Inflammatory macrophage (primary cell): Measurements from ENCODE around the gene PBX1.
"Not testable (repeated sequence)": the region's sequence is repeated elsewhere in the genome, so short reads cannot be mapped to it uniquely, and the experiment has no call there.

Experiments used
- DNase-seq, 2 donors: peaks; one replicate each; pipeline ENCODE4 v3.0.0-alpha.2; 2020 to 2022
- total RNA-seq, 18 experiments: gene quantifications; one replicate each; lab custom pipeline; 2026; ENCODE audit warnings: mixed read lengths in 6 of 18, inconsistent platforms in 2 of 18; lab: John Stamatoyannopoulos, UW

Gene PBX1
- total RNA-seq = 0.04 to 0.57 (median 0.08) reads per million in 18 experiments

- peak; percentile 91 to 92 for DNase-seq
Measured at GRCh38 chr1:164558461-164559341, at the start of gene PBX1. PBX1 (plus strand) TSS chr1:164559184.

GRCh38 chr1:164510435-164510834 is 48.5 kb upstream of the PBX1 start:
- DNase-seq = no peak

GRCh38 chr1:164511001-164511705 is 47.8 kb upstream of the PBX1 start:
- no peak for DNase-seq

- DNase-seq = no peak
Measured at GRCh38 chr1:164515231-164515630, 43.8 kb upstream of the PBX1 start.

DNA sequence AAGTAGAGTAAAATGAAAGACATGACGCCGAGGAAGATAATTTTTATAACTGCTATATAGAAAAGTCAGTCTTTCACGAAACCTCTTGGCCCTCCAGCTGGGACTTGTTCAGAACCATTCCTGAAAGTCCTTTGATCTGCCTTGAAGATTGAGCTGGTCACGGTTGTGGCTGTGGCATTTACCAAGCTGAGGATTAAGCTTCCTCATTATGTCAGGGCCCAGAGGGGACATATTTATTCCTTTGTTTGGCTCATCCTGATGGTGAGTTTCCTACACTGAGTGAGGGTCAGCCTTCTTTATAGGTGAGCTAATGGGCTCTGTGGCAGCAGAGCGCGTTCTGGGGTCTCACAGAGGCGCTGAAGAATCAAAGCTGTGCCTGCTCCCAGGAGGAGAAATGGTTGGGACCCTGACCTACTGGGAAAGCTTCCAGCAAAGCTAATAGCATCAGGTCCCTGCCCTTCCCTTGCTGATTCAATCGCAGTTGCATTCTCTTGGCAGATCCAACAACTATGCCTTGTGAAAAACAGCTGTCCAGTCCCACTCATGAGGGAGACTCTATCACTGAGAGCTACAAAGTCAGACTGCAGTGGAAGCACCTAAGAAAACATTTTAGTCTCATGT is 43.2 kb upstream of the PBX1 start:
- DNase-seq = no peak

DNA sequence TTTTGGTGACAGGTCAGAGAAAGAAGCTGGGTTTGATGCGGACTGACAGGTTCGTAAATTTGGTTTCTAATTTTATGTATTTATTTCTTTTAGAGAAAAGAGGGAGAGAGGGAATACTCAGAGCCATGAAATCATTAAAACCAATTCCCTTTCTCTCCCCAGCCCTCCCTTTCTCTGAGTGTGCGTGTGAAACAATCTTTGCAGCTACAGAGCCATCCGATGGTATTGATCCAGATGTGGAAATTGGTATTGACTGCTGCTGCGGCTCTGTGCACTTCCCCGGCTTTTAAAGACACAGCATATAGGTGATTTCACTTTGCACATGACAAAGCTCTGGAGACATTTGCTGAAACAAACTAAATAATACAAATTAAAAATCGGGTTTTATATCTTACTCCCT is 42.4 kb upstream of the PBX1 start:
- no peak for DNase-seq

- no peak for DNase-seq
Measured at GRCh38 chr1:164518692-164519332, 40.2 kb upstream of the PBX1 start.

- no peak for DNase-seq
Measured at GRCh38 chr1:164519426-164519825, 39.6 kb upstream of the PBX1 start.

GRCh38 chr1:164524810-164525209 is 34.2 kb upstream of the PBX1 start:
- peak; percentile 46 to 64 for DNase-seq

GRCh38 chr1:164534863-164535610 is 23.9 kb upstream of the PBX1 start:
- DNase-seq = no peak

GRCh38 chr1:164552463-164552988 is 6.5 kb upstream of the PBX1 start:
- DNase-seq = not testable (repeated sequence)

DNA sequence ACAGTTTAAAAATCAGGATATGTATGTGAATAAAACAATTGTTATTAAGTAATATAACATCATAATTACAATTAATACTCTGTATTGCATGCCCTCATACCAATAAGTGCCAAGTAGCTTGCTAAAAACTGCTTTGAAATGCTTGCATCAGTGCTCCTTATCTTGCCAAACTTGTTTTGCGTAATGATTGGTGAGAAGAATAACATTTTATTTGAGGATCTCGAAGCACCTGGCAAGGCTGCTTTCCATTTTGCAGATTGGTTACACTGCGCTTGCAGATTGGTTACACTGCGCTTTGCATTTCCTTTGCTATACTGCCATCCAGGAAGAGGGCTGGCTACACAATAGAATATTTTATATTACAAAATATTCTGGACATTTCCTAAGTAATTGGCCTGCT is 1.7 kb upstream of the PBX1 start:
- no peak for DNase-seq

DNA sequence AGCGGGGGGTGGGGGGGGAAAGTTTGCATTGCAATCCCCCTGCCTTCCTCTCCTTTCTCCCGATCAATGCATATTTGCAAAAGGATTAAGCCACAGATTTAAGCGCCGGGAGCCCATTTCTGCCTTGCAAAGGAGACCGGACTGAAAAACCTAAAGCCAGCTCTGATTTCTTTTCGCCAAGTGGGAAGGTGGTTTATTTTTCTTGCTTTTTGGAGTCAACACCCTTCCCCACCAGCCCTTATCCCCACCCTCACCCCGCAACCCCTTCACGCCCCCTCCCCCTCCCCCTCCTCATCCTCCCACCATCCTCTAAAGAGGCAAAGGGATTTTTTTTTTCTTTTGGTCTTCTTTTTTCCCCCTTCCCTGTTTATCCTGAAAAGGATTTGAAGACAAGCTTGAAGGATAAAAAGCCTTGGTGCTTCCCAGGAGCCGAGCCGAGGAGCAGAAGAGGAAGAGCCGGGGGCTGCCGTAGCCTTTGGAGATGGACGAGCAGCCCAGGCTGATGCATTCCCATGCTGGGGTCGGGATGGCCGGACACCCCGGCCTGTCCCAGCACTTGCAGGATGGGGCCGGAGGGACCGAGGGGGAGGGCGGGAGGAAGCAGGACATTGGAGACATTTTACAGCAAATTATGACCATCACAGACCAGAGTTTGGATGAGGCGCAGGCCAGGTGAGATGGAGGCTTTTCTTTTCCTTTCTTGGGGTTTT is 513 bp downstream of the PBX1 start:
- DNase-seq = peak in 1 of 2 donors; percentile 7

- DNase-seq = no peak
Measured at GRCh38 chr1:164560121-164560541, 1.1 kb downstream of the PBX1 start.

- DNase-seq = no peak
Measured at GRCh38 chr1:164560556-164560955, 1.6 kb downstream of the PBX1 start.

DNA sequence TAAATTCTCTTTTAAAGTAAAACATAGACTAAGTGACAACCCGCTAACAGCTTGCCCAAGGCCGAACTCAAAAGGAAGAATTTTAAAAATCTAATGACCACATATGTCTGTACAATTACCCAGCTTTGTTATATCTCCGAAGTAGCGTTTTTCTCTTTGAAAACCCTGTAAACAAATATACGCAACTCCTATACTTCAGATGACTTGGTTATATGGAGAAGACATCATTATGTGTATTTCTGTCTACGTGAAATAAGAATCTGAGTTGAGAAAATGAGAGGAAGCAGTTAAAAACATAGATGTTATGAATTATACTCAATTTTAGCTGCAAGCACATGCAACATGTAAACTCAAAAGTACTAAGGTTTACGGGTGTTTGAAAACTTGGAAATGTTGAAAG is 2.0 kb downstream of the PBX1 start:
- no peak for DNase-seq

DNA sequence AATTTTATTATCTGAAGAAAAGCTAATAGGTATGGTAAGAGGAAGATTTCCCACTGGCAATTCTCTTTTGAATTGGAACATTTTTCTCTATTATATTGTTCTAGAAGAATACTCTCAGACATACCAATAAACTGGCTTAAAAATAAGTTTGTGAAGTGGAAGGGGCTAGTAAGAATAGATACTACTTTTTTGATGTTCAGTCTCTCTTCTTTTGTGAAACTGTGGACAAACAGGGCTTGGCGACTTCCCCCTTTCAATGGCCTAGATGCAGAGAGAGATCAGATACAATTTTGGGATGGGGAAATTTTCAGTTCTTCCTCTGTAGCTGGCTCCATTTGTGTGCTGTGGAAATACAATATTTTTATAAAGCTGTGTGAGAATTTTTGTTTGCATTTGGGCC is 2.5 kb downstream of the PBX1 start:
- no peak for DNase-seq

GRCh38 chr1:164562061-164562460 is 3.1 kb downstream of the PBX1 start:
- no peak for DNase-seq

DNA sequence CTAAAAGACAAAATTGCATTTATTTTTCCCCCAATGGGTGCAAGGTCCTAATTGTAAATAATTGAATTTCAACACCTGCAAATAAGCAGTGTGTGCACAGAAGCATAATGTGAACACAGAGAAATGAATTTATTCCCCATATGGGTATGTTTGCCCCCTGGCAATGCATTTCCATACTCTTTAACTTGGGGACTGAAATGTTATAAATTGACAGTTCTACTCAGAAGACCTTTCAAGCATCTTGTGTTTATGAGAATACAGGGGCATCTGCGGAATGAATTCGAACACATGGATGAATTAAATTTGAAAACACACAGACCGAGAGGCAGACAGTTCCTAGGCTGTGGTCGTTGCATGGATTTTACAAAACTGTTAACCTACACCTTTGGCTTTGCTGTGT is 3.5 kb downstream of the PBX1 start:
- DNase-seq = no peak

DNA sequence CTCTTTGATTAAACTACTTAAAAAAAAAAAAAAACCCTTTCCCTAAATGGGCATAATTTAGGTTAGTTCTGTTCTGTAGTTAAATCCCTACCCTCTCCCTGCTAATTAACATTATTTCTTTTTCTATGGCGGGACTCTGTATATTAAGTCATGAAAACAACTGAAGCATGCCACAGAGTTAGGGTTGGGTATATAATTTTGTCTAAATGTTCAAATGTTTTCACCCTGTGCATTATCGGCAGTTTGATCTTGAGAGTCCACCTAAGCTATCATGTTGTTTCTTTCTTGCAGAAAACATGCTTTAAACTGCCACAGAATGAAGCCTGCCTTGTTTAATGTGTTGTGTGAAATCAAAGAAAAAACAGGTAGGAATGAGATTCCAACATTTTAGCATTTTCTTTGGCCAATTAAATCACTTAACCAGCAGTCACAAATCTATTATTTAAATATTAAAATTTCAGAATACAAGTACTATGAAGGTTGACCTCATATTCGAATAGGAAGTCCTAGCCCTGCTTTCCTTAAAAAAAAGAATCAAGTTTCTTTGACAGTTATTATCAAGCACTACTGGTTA is 4.0 kb downstream of the PBX1 start:
- DNase-seq = no peak
